ENCODE measurements around the gene SLC39A11.

The SLC39A11 gene

GRCh38 chr17:72702136-72702735 is 390.3 kb downstream of the SLC39A11 start:
- H3K79me2 ChIP-seq (ENCODE audit: low read length) = no peaks in the 10 kb centered on the region
- no peak overlapping the region for H3K9ac ChIP-seq (ENCODE audit: low read length)
- H3K27ac ChIP-seq (ENCODE audit: low read length) = no peak overlapping the region
- H3K36me3 ChIP-seq (replicated peaks; ENCODE audit: low read depth, low read length) = peaks cover 2% of the 10 kb centered on the region
- no peak overlapping the region for H3K4me2 ChIP-seq (ENCODE audit: low read length)
- no peaks in the 10 kb centered on the region for H4K20me1 ChIP-seq (ENCODE audit: insufficient read depth, low read length)
- no peak for TF ChIP-seq EZH2phosphoT487 (IDR thresholded peaks at IDR 0.05; ENCODE audit: low read depth)
- TF ChIP-seq CTCF (IDR thresholded peaks at IDR 0.05; ENCODE audit: low read depth, low read length) = no peak
- H3K9me3 ChIP-seq (ENCODE audit: insufficient read depth, low read length) = no peaks in the 10 kb centered on the region
- H3K4me3 ChIP-seq (ENCODE audit: low read length) = no peak overlapping the region
- no peak overlapping the region for H2AFZ ChIP-seq (ENCODE audit: low read depth, low read length)
- H3K27me3 ChIP-seq (ENCODE audit: low read depth, low read length) = no peaks in the 10 kb centered on the region
- peaks cover 14% of the 10 kb centered on the region for H3K4me1 ChIP-seq (ENCODE audit: low read length)

GRCh38 chr17:72700226-72700625 is 392.3 kb downstream of the SLC39A11 start:
- H3K27me3 ChIP-seq (ENCODE audit: low read depth, low read length) = no peaks in the 10 kb centered on the region
- no peak overlapping the region for H3K4me2 ChIP-seq (ENCODE audit: low read length)

GRCh38 chr17:72699545-72699944 is 392.9 kb downstream of the SLC39A11 start:
- Histone ChIP-seq H2AFZ (ENCODE audit: low read depth, low read length) (no peak overlapping the region), H3K79me2 (ENCODE audit: low read length) (no peaks in the 10 kb centered on the region), H3K4me2 (ENCODE audit: low read length) (no peak overlapping the region), H3K27me3 (ENCODE audit: low read depth, low read length) (no peaks in the 10 kb centered on the region), H3K36me3 (replicated peaks; ENCODE audit: low read depth, low read length) (peaks cover 2% of the 10 kb centered on the region), H3K9me3 (ENCODE audit: insufficient read depth, low read length) (no peaks in the 10 kb centered on the region), H3K4me1 (ENCODE audit: low read length) (no peaks in the 10 kb centered on the region), H4K20me1 (ENCODE audit: insufficient read depth, low read length) (no peaks in the 10 kb centered on the region), H3K27ac (ENCODE audit: low read length) (no peak overlapping the region), H3K9ac (ENCODE audit: low read length) (no peak overlapping the region), H3K4me3 (ENCODE audit: low read length) (no peak overlapping the region)
- TF ChIP-seq CTCF (IDR thresholded peaks at IDR 0.05; ENCODE audit: low read depth, low read length) = no peak
- TF ChIP-seq EZH2phosphoT487 (IDR thresholded peaks at IDR 0.05; ENCODE audit: low read depth) = no peak

More at GRCh38 chr17:72700226-72700625, 392.3 kb downstream of the SLC39A11 start:
- Histone ChIP-seq H4K20me1 (ENCODE audit: insufficient read depth, low read length) (no peaks in the 10 kb centered on the region), H3K9me3 (ENCODE audit: insufficient read depth, low read length) (no peaks in the 10 kb centered on the region), H3K36me3 (replicated peaks; ENCODE audit: low read depth, low read length) (peaks cover 2% of the 10 kb centered on the region), H2AFZ (ENCODE audit: low read depth, low read length) (no peak overlapping the region), H3K4me3 (ENCODE audit: low read length) (no peak overlapping the region), H3K4me1 (ENCODE audit: low read length) (no peaks in the 10 kb centered on the region), H3K79me2 (ENCODE audit: low read length) (no peaks in the 10 kb centered on the region), H3K9ac (ENCODE audit: low read length) (no peak overlapping the region), H3K27ac (ENCODE audit: low read length) (no peak overlapping the region)
- TF ChIP-seq EZH2phosphoT487 (IDR thresholded peaks at IDR 0.05; ENCODE audit: low read depth) (no peak), CTCF (IDR thresholded peaks at IDR 0.05; ENCODE audit: low read depth, low read length) (no peak)

GRCh38 chr17:72697602-72698146 is 394.8 kb downstream of the SLC39A11 start:
- no peak overlapping the region for H3K9ac ChIP-seq (ENCODE audit: low read length)
- H2AFZ ChIP-seq (ENCODE audit: low read depth, low read length) = no peak overlapping the region
- H3K27ac ChIP-seq (ENCODE audit: low read length) = no peak overlapping the region
- no peaks in the 10 kb centered on the region for H4K20me1 ChIP-seq (ENCODE audit: insufficient read depth, low read length)
- no peak for TF ChIP-seq EZH2phosphoT487 (IDR thresholded peaks at IDR 0.05; ENCODE audit: low read depth)
- TF ChIP-seq CTCF (IDR thresholded peaks at IDR 0.05; ENCODE audit: low read depth, low read length) = no peak
- H3K27me3 ChIP-seq (ENCODE audit: low read depth, low read length) = no peaks in the 10 kb centered on the region
- H3K36me3 ChIP-seq (replicated peaks; ENCODE audit: low read depth, low read length) = peaks cover 2% of the 10 kb centered on the region
- H3K9me3 ChIP-seq (ENCODE audit: insufficient read depth, low read length) = no peaks in the 10 kb centered on the region
- H3K79me2 ChIP-seq (ENCODE audit: low read length) = no peaks in the 10 kb centered on the region
- no peak overlapping the region for H3K4me2 ChIP-seq (ENCODE audit: low read length)
- H3K4me3 ChIP-seq (ENCODE audit: low read length) = no peak overlapping the region
- no peaks in the 10 kb centered on the region for H3K4me1 ChIP-seq (ENCODE audit: low read length)

Measured in OCI-LY3 (cell line).